ENCODE data around the gene VPS13A.

Gene VPS13A

GRCh38 chr9:77304543-77304942, 127.2 kb downstream of the VPS13A start:
- H3K4me2 ChIP-seq (ENCODE audit: low read length) = no peak overlapping the region
- no peaks in the 10 kb centered on the region for H3K27me3 ChIP-seq (ENCODE audit: insufficient read depth, low read length)
- no peaks in the 10 kb centered on the region for H3K4me1 ChIP-seq (ENCODE audit: insufficient read depth, low read length, severe bottlenecking)
- no peaks in the 10 kb centered on the region for H3K9me3 ChIP-seq (ENCODE audit: low read length)
- H3K36me3 ChIP-seq (ENCODE audit: insufficient read depth, low read length) = peaks cover 3% of the 10 kb centered on the region
- no peak overlapping the region for H3K27ac ChIP-seq (ENCODE audit: low read depth, low read length, poor library complexity, severe bottlenecking)
- H3K9me2 ChIP-seq (ENCODE audit: low read depth, low read length) = no peaks in the 10 kb centered on the region
- no peak overlapping the region for H3K4me3 ChIP-seq (ENCODE audit: low read depth, low read length, poor library complexity, severe bottlenecking)
- no peak overlapping the region for H2AFZ ChIP-seq (ENCODE audit: low read length)
- no peaks in the 10 kb centered on the region for H3K79me2 ChIP-seq (ENCODE audit: insufficient read depth, low read length)
- H4K20me1 ChIP-seq (ENCODE audit: insufficient read depth, low read length) = no peaks in the 10 kb centered on the region
- H3K9ac ChIP-seq (ENCODE audit: low read length) = no peak overlapping the region
- H3F3A ChIP-seq (ENCODE audit: insufficient read depth, low read length) = no peaks in the 10 kb centered on the region
- TF ChIP-seq CTCF (IDR thresholded peaks at IDR 0.05; ENCODE audit: low read length) (no peak), EZH2 (IDR thresholded peaks at IDR 0.05; ENCODE audit: borderline replicate concordance, low read length) (no peak)

- Histone ChIP-seq H3K4me1 (ENCODE audit: insufficient read depth, low read length, severe bottlenecking) (no peaks in the 10 kb centered on the region), H3K9me2 (ENCODE audit: low read depth, low read length) (no peaks in the 10 kb centered on the region), H3K79me2 (ENCODE audit: insufficient read depth, low read length) (no peaks in the 10 kb centered on the region), H2AFZ (ENCODE audit: low read length) (no peak overlapping the region), H3K27ac (ENCODE audit: low read depth, low read length, poor library complexity, severe bottlenecking) (no peak overlapping the region), H3F3A (ENCODE audit: insufficient read depth, low read length) (no peaks in the 10 kb centered on the region), H3K4me2 (ENCODE audit: low read length) (no peak overlapping the region), H3K36me3 (ENCODE audit: insufficient read depth, low read length) (peaks cover 3% of the 10 kb centered on the region; the same call in 1 of the 2 replicates), H3K9me3 (ENCODE audit: low read length) (no peaks in the 10 kb centered on the region), H3K27me3 (ENCODE audit: insufficient read depth, low read length) (no peaks in the 10 kb centered on the region), H3K9ac (ENCODE audit: low read length) (no peak overlapping the region), H3K4me3 (ENCODE audit: low read depth, low read length, poor library complexity, severe bottlenecking) (no peak overlapping the region), H4K20me1 (ENCODE audit: insufficient read depth, low read length) (no peaks in the 10 kb centered on the region)
- TF ChIP-seq CTCF (IDR thresholded peaks at IDR 0.05; ENCODE audit: low read length) (no peak), EZH2 (IDR thresholded peaks at IDR 0.05; ENCODE audit: borderline replicate concordance, low read length) (no peak)
Measured at GRCh38 chr9:77305622-77306400, 128.5 kb downstream of the VPS13A start.

GRCh38 chr9:77307166-77307565, 129.8 kb downstream of the VPS13A start:
- Histone ChIP-seq H3K36me3 (ENCODE audit: insufficient read depth, low read length) (peaks cover 9% of the 10 kb centered on the region; the same call in 1 of the 2 replicates), H3K27ac (ENCODE audit: low read depth, low read length, poor library complexity, severe bottlenecking) (no peak overlapping the region), H3K4me2 (ENCODE audit: low read length) (no peak overlapping the region), H3F3A (ENCODE audit: insufficient read depth, low read length) (no peaks in the 10 kb centered on the region), H3K79me2 (ENCODE audit: insufficient read depth, low read length) (no peaks in the 10 kb centered on the region), H3K9me2 (ENCODE audit: low read depth, low read length) (no peaks in the 10 kb centered on the region), H3K9ac (ENCODE audit: low read length) (no peak overlapping the region), H3K4me3 (ENCODE audit: low read depth, low read length, poor library complexity, severe bottlenecking) (no peak overlapping the region), H3K9me3 (ENCODE audit: low read length) (no peaks in the 10 kb centered on the region), H3K4me1 (ENCODE audit: insufficient read depth, low read length, severe bottlenecking) (no peaks in the 10 kb centered on the region), H2AFZ (ENCODE audit: low read length) (no peak overlapping the region), H4K20me1 (ENCODE audit: insufficient read depth, low read length) (no peaks in the 10 kb centered on the region), H3K27me3 (ENCODE audit: insufficient read depth, low read length) (no peaks in the 10 kb centered on the region)
- TF ChIP-seq CTCF (IDR thresholded peaks at IDR 0.05; ENCODE audit: low read length) (no peak), EZH2 (IDR thresholded peaks at IDR 0.05; ENCODE audit: borderline replicate concordance, low read length) (no peak)

All from OCI-LY1 (cell line).